ENCODE results near the gene FAM9C.

- TF ChIP-seq, protein P1, sequence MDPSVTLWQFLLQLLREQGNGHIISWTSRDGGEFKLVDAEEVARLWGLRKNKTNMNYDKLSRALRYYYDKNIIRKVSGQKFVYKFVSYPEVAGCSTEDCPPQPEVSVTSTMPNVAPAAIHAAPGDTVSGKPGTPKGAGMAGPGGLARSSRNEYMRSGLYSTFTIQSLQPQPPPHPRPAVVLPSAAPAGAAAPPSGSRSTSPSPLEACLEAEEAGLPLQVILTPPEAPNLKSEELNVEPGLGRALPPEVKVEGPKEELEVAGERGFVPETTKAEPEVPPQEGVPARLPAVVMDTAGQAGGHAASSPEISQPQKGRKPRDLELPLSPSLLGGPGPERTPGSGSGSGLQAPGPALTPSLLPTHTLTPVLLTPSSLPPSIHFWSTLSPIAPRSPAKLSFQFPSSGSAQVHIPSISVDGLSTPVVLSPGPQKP (CRISPR knock-in tag; IDR thresholded peaks at IDR 0.05): no peak
- TF ChIP-seq MYC (IDR thresholded peaks at IDR 0.05; ENCODE audit: low read depth, low read length) (no peak), MYC (CRISPR knock-in tag; IDR thresholded peaks at IDR 0.05; ENCODE audit: borderline replicate concordance, low read depth) (no peak), KDM1A (IDR thresholded peaks at IDR 0.05) (no peak), SIRT6 (IDR thresholded peaks at IDR 0.05; ENCODE audit: low read depth, low read length) (no peak), FOXK1 (CRISPR knock-in tag; IDR thresholded peaks at IDR 0.05; ENCODE audit: borderline replicate concordance) (no peak), FOXM1 (IDR thresholded peaks at IDR 0.05; ENCODE audit: low read depth) (no peak), FOXM1 (CRISPR knock-in tag; IDR thresholded peaks at IDR 0.05; ENCODE audit: low read depth) (no peak), TAF7 (tag; IDR thresholded peaks at IDR 0.05) (no peak), NFYB (IDR thresholded peaks at IDR 0.05; ENCODE audit: extremely low read depth, insufficient read length) (no peak), ZFP1 (CRISPR knock-in tag; IDR thresholded peaks at IDR 0.05) (no peak)
These were observed 49.2 kb upstream of the FAM9C start for GRCh38 chrX:13093529-13094140.
